Measurements from ENCODE around the gene SLC8A1. TPM values are rescaled to one million over a fixed set of nuclear protein-coding genes. Genes with fewer than 3 reads are reported as not detected.

Gene SLC8A1
- total RNA-seq, 1 donor from 2014 or later = 4.2 TPM

DNA sequence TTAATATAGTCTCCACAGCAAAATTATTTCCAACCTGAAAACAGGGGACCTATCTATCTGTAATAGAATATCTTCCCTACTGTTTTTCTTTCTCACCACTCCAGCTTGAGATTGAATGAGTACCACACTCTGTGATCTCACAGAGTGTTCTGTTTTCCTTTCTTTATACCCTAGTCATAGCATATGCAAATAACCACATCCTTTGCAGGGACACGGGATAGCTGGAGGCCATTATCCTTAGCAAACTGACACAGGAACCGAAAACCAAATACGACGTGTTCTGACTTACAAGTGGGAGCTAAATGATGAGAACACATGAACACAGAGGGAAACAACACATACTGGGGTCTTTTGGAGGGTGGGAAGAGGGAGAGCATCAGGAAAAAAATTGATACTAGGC is 224.7 kb downstream of the SLC8A1 start:
- Mint-ChIP-seq H3K36me3 (ENCODE audit: low read depth) (no peaks in the 10 kb centered on the region), H3K9me3 (peaks cover 2% of the 10 kb centered on the region), H3K27ac (ENCODE audit: unreplicated experiment) (no peak overlapping the region), H3K4me3 (no peak overlapping the region), H3K27me3 (ENCODE audit: low read depth) (no peaks in the 10 kb centered on the region), H3K4me1 (peaks cover 7% of the 10 kb centered on the region)
- no peak for DNase-seq (ENCODE audit: low read depth, low spot score)
- TF ChIP-seq, protein P1, sequence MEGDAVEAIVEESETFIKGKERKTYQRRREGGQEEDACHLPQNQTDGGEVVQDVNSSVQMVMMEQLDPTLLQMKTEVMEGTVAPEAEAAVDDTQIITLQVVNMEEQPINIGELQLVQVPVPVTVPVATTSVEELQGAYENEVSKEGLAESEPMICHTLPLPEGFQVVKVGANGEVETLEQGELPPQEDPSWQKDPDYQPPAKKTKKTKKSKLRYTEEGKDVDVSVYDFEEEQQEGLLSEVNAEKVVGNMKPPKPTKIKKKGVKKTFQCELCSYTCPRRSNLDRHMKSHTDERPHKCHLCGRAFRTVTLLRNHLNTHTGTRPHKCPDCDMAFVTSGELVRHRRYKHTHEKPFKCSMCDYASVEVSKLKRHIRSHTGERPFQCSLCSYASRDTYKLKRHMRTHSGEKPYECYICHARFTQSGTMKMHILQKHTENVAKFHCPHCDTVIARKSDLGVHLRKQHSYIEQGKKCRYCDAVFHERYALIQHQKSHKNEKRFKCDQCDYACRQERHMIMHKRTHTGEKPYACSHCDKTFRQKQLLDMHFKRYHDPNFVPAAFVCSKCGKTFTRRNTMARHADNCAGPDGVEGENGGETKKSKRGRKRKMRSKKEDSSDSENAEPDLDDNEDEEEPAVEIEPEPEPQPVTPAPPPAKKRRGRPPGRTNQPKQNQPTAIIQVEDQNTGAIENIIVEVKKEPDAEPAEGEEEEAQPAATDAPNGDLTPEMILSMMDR (conservative IDR thresholded peaks at IDR 0.05) = no peak

DNA sequence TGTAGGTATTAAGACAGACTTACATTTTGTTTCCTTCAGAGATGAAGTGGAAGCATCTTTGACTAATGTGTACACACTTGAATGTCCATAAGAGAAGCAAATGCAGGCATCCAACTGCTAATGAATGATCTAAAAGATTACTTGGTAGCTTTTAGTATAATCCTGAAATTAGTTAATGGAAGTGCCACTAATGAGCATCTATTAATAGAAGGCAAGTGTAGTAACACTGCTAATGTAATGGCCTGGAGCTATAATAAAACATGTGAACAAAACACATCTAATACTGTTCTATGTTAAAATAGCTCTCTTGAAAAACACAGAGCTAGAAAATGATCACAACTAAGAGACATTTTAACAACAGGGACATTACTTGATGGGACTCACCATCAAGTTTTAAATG is 225.3 kb downstream of the SLC8A1 start:
- no peak overlapping the region for H3K4me3 Mint-ChIP-seq
- no peak overlapping the region for H3K27ac Mint-ChIP-seq (ENCODE audit: unreplicated experiment)
- peaks cover under 1% of the 10 kb centered on the region for H3K9me3 Mint-ChIP-seq
- DNase-seq (ENCODE audit: low read depth, low spot score) = no peak
- peaks cover 7% of the 10 kb centered on the region for H3K4me1 Mint-ChIP-seq
- no peaks in the 10 kb centered on the region for H3K36me3 Mint-ChIP-seq (ENCODE audit: low read depth)
- TF ChIP-seq, protein P1 (conservative IDR thresholded peaks at IDR 0.05) = no peak
- no peaks in the 10 kb centered on the region for H3K27me3 Mint-ChIP-seq (ENCODE audit: low read depth)

DNA sequence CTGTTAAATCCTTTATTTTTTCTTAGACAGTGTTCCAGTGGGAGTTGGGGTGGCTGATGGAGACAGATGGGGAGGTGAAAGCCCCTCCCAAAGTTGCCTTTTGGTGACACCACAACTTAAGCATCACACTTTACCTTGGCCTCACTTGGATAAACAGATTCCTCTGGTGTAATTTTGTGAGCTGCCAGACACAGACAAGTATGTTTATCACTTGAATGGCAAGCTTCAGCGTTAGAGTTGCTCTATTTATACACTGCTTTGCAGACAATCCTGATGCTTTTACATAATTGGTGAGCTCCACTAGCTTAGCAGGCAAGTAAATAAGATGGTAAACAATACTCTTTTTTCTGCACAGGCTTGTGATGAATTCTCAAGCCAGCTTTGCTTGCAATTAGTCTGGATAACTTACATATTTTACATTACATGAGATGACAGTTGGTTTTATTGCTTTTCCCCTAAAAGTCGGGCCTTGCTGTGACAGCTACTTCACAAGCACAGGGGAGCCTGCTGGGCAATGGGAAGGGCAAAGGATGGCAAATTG is 226.2 kb downstream of the SLC8A1 start:
- H3K27me3 Mint-ChIP-seq (ENCODE audit: low read depth) = no peaks in the 10 kb centered on the region
- no peak for DNase-seq (ENCODE audit: low read depth, low spot score)
- TF ChIP-seq, protein P1 (conservative IDR thresholded peaks at IDR 0.05) = no peak
- H3K4me3 Mint-ChIP-seq = no peak overlapping the region
- H3K9me3 Mint-ChIP-seq = peaks cover 3% of the 10 kb centered on the region
- H3K36me3 Mint-ChIP-seq (ENCODE audit: low read depth) = no peaks in the 10 kb centered on the region
- no peak overlapping the region for H3K27ac Mint-ChIP-seq (ENCODE audit: unreplicated experiment)
- H3K4me1 Mint-ChIP-seq = peaks cover 4% of the 10 kb centered on the region

DNA sequence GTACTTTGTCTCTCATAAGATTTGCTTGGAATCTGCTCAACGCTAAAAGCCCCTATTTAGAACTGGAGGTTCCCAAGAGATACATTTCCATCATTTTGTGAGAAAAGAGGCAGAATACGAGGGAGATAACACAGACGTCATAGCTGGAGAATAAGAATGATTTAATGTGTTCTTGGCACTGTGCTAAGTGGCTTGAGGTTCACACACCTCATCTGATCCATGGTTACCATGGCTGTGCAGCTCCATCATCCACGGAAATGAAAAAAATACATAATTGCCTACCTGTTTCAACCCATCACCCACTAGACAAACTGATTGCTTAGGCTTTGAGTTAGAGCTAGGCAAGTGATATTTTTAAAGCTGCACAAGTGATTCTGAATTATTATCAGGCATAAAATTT is 227.6 kb downstream of the SLC8A1 start:
- Mint-ChIP-seq H3K4me1 (peaks cover 3% of the 10 kb centered on the region), H3K27me3 (ENCODE audit: low read depth) (no peaks in the 10 kb centered on the region), H3K4me3 (no peak overlapping the region), H3K9me3 (peaks cover 3% of the 10 kb centered on the region), H3K27ac (ENCODE audit: unreplicated experiment) (no peak overlapping the region), H3K36me3 (ENCODE audit: low read depth) (no peaks in the 10 kb centered on the region)
- no peak for DNase-seq (ENCODE audit: low read depth, low spot score)
- TF ChIP-seq, protein P1 (conservative IDR thresholded peaks at IDR 0.05) = no peak

DNA sequence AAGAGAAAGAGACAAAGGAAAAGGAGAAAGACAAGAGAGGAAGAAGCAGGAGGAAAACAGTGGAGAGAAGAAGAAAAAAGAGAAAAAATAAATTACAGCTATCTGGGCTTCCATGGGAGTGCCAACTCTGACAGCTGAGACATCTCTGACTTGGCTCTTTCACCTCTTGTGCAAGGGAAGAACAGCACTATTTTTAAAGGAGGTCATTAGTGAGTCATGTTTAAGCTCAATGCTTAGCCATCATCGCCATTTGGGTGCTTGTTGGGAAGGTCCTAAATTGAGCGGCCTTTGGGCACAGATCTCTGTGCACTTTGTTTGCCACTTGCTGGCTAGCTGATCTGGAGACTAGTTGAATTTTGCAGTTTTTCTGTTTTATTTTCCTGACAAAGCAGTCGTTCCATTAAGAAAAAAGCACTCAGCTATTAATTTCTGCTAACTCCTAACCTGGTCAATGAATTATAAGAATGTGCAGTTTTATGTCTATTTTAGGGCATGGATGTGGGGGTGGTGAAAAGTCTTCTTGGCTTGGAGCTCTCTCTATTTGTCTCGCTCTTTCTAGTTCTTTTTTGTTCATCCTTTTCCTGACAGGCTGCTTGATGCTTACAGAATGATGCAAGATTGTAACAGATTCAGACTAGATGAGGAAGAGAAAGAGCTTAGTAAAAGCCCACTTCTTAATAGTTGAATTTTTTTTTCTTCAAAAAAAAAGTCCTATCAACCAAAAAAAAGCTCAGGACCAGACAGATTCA is 231.5 kb downstream of the SLC8A1 start:
- Mint-ChIP-seq H3K9me3 (peaks cover 10% of the 10 kb centered on the region), H3K36me3 (ENCODE audit: low read depth) (no peaks in the 10 kb centered on the region), H3K27me3 (ENCODE audit: low read depth) (no peaks in the 10 kb centered on the region), H3K4me3 (no peak overlapping the region), H3K4me1 (no peaks in the 10 kb centered on the region), H3K27ac (ENCODE audit: unreplicated experiment) (no peak overlapping the region)
- TF ChIP-seq, protein P1 (conservative IDR thresholded peaks at IDR 0.05) = no peak
- no peak for DNase-seq (ENCODE audit: low read depth, low spot score)

All from neural crest cell (in vitro differentiated cells).